CD4-positive, alpha-beta T cell (primary cell): ENCODE data around the gene MMP28. TPM values are rescaled to one million over a fixed set of nuclear protein-coding genes. Genes with fewer than 3 reads are reported as not detected.

Source experiments
- ATAC-seq: fragments of 200-7000 bp; cut with Tn5 transposase; one replicate; pipeline ENCODE4 v1.10.0; 2022; ENCODE audit warnings: mild to moderate bottlenecking; ENCODE audit not compliant: poor library complexity
- CTCF ChIA-PET: fragments of 350-600 bp; sonication (Branson Sonifier 250); formaldehyde crosslinking; loops from one replicate; lab custom pipeline; 2021; ENCODE audit warnings: antibody characterized with exemption, inconsistent platforms; lab: Charles Lee
- POLR2A ChIA-PET: fragments of 350-600 bp; sonication (Branson Sonifier 250); formaldehyde crosslinking; loops from one replicate; lab custom pipeline; 2021; ENCODE audit warnings: antibody characterized with exemption, inconsistent platforms; lab: Charles Lee
- DNase-seq, 14 experiments: peaks; one replicate each; pipeline ENCODE4 v3.0.0-alpha.2; 2013 to 2020; ENCODE audit warnings: mixed read lengths in 2 of 14
- H3K27ac ChIP-seq, 2 donors: one replicate each; pipeline versions ENCODE4 v1.5.1 to v1.7.0; 2013; ENCODE audit warnings: low read length in 2 of 2, low read depth in 1 of 2, mild to moderate bottlenecking in 1 of 2
- H3K27me3 ChIP-seq, 2 experiments: 1 replicate in 1 of 2; 2 replicates in 1 of 2; pipeline versions ENCODE4 v1.6.1 to v1.7.0; 2013; ENCODE audit warnings: low read length in 2 of 2, control low read depth in 1 of 2, mild to moderate bottlenecking in 1 of 2, moderate library complexity in 1 of 2; ENCODE audit not compliant: insufficient read depth in 2 of 2, control insufficient read depth in 1 of 2
- H3K36me3 ChIP-seq: one replicate; pipeline ENCODE4 v1.6.1; 2013; ENCODE audit warnings: low read length, control low read depth; ENCODE audit not compliant: insufficient read depth
- H3K4me1 ChIP-seq: one replicate; pipeline ENCODE4 v1.6.1; 2013; ENCODE audit warnings: low read length, control low read depth; ENCODE audit not compliant: insufficient read depth
- H3K4me3 ChIP-seq: one replicate; pipeline ENCODE4 v1.5.1; 2013; ENCODE audit warnings: mild to moderate bottlenecking, low read length, moderate library complexity
- H3K9me3 ChIP-seq, 2 experiments: 1 replicate in 1 of 2; 2 replicates in 1 of 2; pipeline versions ENCODE4 v1.6.1 to v1.7.0; 2013; ENCODE audit warnings: low read length in 2 of 2, mild to moderate bottlenecking in 2 of 2, control low read depth in 1 of 2, moderate library complexity in 1 of 2; ENCODE audit not compliant: control insufficient read depth in 1 of 2, insufficient read depth in 1 of 2
- H3K27ac Mint-ChIP-seq: one replicate; pipeline ENCODE4 v1.8.0; 2020; ENCODE audit warnings: mixed read lengths
- H3K27me3 Mint-ChIP-seq: one replicate; pipeline ENCODE4 v1.8.0; 2021; ENCODE audit warnings: mixed read lengths
- H3K36me3 Mint-ChIP-seq: one replicate; pipeline ENCODE4 v1.8.0; 2021; ENCODE audit warnings: low read depth, mixed read lengths
- H3K4me1 Mint-ChIP-seq: one replicate; pipeline ENCODE4 v1.8.0; 2021; ENCODE audit warnings: low read depth, mixed read lengths
- H3K4me3 Mint-ChIP-seq: one replicate; pipeline ENCODE4 v1.8.0; 2020; ENCODE audit warnings: mild to moderate bottlenecking, mixed read lengths
- H3K9me3 Mint-ChIP-seq: one replicate; pipeline ENCODE4 v1.8.0; 2020; ENCODE audit warnings: mixed read lengths
- CTCF ChIP-seq: fragments of 200-600 bp; IDR thresholded peaks from one replicate; pipeline ENCODE4 v1.8.0; 2022; ENCODE audit warnings: antibody characterized with exemption, mild to moderate bottlenecking
- intact Hi-C, 2 experiments: fragments of 100-400 bp; cut with DNase I in 1 of 2; cut with micrococcal nuclease in 1 of 2; formaldehyde crosslinking; loops; one replicate each; pipeline versions ENCODE4 v1.15.1 to v1.9.0; 2023 to 2025; cut with DNase I, micrococcal nuclease
- total RNA-seq, 174 experiments: library from RNA in 2 of 174; stranded (reverse) in 2 of 174; gene quantifications; one replicate each; pipeline ENCODE4 v1.2.3 and lab custom pipeline; 2021 to 2026

MMP28 gene
- total RNA-seq, 2 experiments from 2014 or later, result 6.7 to 9.9 TPM

GRCh38 chr17:35808240-35808961, 13.0 kb upstream of the MMP28 start:
- Histone ChIP-seq H3K27ac (peak overlapping the region; percentile 81 to 86), H3K4me1 (peaks cover 38% of the 10 kb centered on the region), H3K36me3 (no peaks in the 10 kb centered on the region), H3K27me3 (no peaks in the 10 kb centered on the region), H3K4me3 (peak overlapping the region; percentile 94), H3K9me3 (no peaks in the 10 kb centered on the region)
- Mint-ChIP-seq H3K27ac (peak overlapping the region; percentile 91), H3K36me3 (peaks cover 17% of the 10 kb centered on the region), H3K4me3 (peak overlapping the region; percentile 91), H3K27me3 (no peaks in the 10 kb centered on the region), H3K4me1 (peaks cover 58% of the 10 kb centered on the region), H3K9me3 (no peaks in the 10 kb centered on the region)
- intact Hi-C loops, result loop anchor here (2.0 to 10.0 kb wide), 5 partner anchors 194 to 646 kb away; partner anchors contain the start of gene AP2B1 (in 1 of the 2)
- peak in 1 of 14 experiments; percentile 40 for DNase-seq
- CTCF ChIA-PET, result interaction anchor here (0.6 to 7.6 kb wide), 13 partner anchors 7 to 675 kb away, joined by 3 to 156 read pairs (median 5); partner anchors contain the start of gene MMP28
- no peak for ATAC-seq
- POLR2A ChIA-PET, result interaction anchor here (0.6 to 4.8 kb wide), 35 partner anchors 8 to 828 kb away, joined by 3 to 142 read pairs (median 5); partner anchors contain the start of genes GGNBP2, MMP28, NLE1 and PEX12
- TF ChIP-seq CTCF, result no peak

GRCh38 chr17:35807371-35808144, 12.1 kb upstream of the MMP28 start:
- no peaks in the 10 kb centered on the region for H3K36me3 ChIP-seq
- H3K27me3 ChIP-seq, result no peaks in the 10 kb centered on the region
- peak overlapping the region; percentile 91 for H3K4me3 Mint-ChIP-seq
- H3K27ac Mint-ChIP-seq, result peak overlapping the region; percentile 91
- intact Hi-C loops, result loop anchor here (2.0 to 10.0 kb wide), 5 partner anchors 193 to 645 kb away; partner anchors contain the start of gene AP2B1 (in 1 of the 2)
- ATAC-seq (no peak), DNase-seq (no peak)
- no peak overlapping the region for H3K27ac ChIP-seq
- peaks cover 16% of the 10 kb centered on the region for H3K36me3 Mint-ChIP-seq
- no peak overlapping the region for H3K4me3 ChIP-seq
- peaks cover 30% of the 10 kb centered on the region for H3K4me1 ChIP-seq
- H3K4me1 Mint-ChIP-seq, result peaks cover 61% of the 10 kb centered on the region
- H3K9me3 ChIP-seq, result no peaks in the 10 kb centered on the region
- H3K9me3 Mint-ChIP-seq, result no peaks in the 10 kb centered on the region
- CTCF ChIA-PET, result interaction anchor here (1.2 to 7.6 kb wide), 4 partner anchors 8 to 60 kb away, joined by 3 to 156 read pairs (median 6); no protein-coding TSS in a partner anchor
- POLR2A ChIA-PET, result interaction anchor here (1.5 to 4.8 kb wide), 6 partner anchors 7 to 738 kb away, joined by 3 to 142 read pairs (median 8); partner anchors contain the start of genes MMP28, SLFN11 and SLFN5
- no peak for TF ChIP-seq CTCF
- H3K27me3 Mint-ChIP-seq, result no peaks in the 10 kb centered on the region

- Histone ChIP-seq H3K4me1 (peaks cover 36% of the 10 kb centered on the region), H3K36me3 (no peaks in the 10 kb centered on the region), H3K9me3 (no peaks in the 10 kb centered on the region), H3K27me3 (no peaks in the 10 kb centered on the region), H3K4me3 (no peak overlapping the region), H3K27ac (no peak overlapping the region)
- POLR2A ChIA-PET, result interaction anchor here (0.8 to 1.7 kb wide), 2 partner anchors 8 to 41 kb away, joined by 3 to 7 read pairs; no protein-coding TSS in a partner anchor
- H3K4me3 Mint-ChIP-seq, result peak overlapping the region; percentile 65
- DNase-seq, result peak in 6 of 14 experiments; percentile 13 to 85 (median 66)
- H3K27ac Mint-ChIP-seq, result peak overlapping the region; percentile 25
- CTCF ChIA-PET, result interaction anchor here (0.6 to 3.1 kb wide), 10 partner anchors 10 to 1422 kb away, joined by 3 to 40 read pairs (median 4); partner anchors contain the start of gene MMP28
- TF ChIP-seq CTCF, result peak; percentile 78
- peaks cover 61% of the 10 kb centered on the region for H3K4me1 Mint-ChIP-seq
- H3K27me3 Mint-ChIP-seq, result no peaks in the 10 kb centered on the region
- H3K9me3 Mint-ChIP-seq, result no peaks in the 10 kb centered on the region
- H3K36me3 Mint-ChIP-seq, result peaks cover 9% of the 10 kb centered on the region
- peak; percentile 37 for ATAC-seq
- intact Hi-C loops, result loop anchor here (1.0 to 10.0 kb wide), 5 partner anchors 40 to 642 kb away; no protein-coding TSS in a partner anchor
Observed at GRCh38 chr17:35804658-35805192, 9.3 kb upstream of the MMP28 start.
